K562 (cell line): ENCODE results near the gene SRSF5. TPM values are rescaled to one million over a fixed set of nuclear protein-coding genes. Genes with fewer than 3 reads are reported as not detected.

ENCODE experiments used
- BRD9 ChIP-seq: fragments of 450-650 bp; IDR thresholded peaks from 2 replicates; pipeline ENCODE4 v1.6.1; 2018; ENCODE audit warnings: low read depth; ENCODE audit not compliant: partially characterized antibody
- CREB1 ChIP-seq, 2 experiments: sonication (generic) in 1 of 2; formaldehyde crosslinking in 1 of 2; IDR thresholded peaks; 2 replicates each; pipeline versions ENCODE4 v1.6.1 to v1.8.0; 2012 to 2022; ENCODE audit warnings: inconsistent platforms in 1 of 2, mild to moderate bottlenecking in 1 of 2, missing genetic modification reagents in 1 of 2, moderate library complexity in 1 of 2
- FOXP4 ChIP-seq: sonication (generic); formaldehyde crosslinking; IDR thresholded peaks from 2 replicates; pipeline ENCODE4 v1.8.0; 2022; ENCODE audit warnings: mild to moderate bottlenecking, missing genetic modification reagents, borderline replicate concordance
- PHF21A ChIP-seq: fragments of 450-650 bp; IDR thresholded peaks from 2 replicates; pipeline ENCODE4 v1.6.1; 2017; ENCODE audit warnings: low read depth, borderline replicate concordance
- REST ChIP-seq, 2 experiments: fragments of 450-650 bp; formaldehyde crosslinking in 1 of 2; IDR thresholded peaks; 2 replicates each; pipeline versions ENCODE4 v1.4.0 to v1.6.1; 2014 to 2020; ENCODE audit warnings: mild to moderate bottlenecking in 2 of 2, borderline replicate concordance in 1 of 2, low read depth in 1 of 2
- ZNF175 ChIP-seq: fragments of 200-800 bp; sonication (Bioruptor generic); IDR thresholded peaks from 2 replicates; pipeline ENCODE4 v1.6.1; 2016; ENCODE audit warnings: low read depth, mild to moderate bottlenecking, missing genetic modification characterization, missing compliant biosample characterization
- ZNF280B ChIP-seq: fragments of 250-450 bp; sonication (Bioruptor Pico); IDR thresholded peaks from 2 replicates; pipeline ENCODE4 v1.5.1; 2021; ENCODE audit warnings: mild to moderate bottlenecking
- polyA plus RNA-seq, 8 experiments: library from polyadenylated mRNA; depleted of rRNA in 4 of 8; stranded (reverse) in 5 of 8; unstranded in 3 of 8; fragments of >200 nt; fragmentation: Nextera tagmentation in 2 of 8; fragmentation: Illumina TruSeq in 1 of 8; extraction: Ambion mirVana in 2 of 8; extraction: Trizol in 1 of 8; gene quantifications; 2 replicates each; pipeline versions ENCODE4 v1.2.1 to v1.2.3, GENCODE V29; 2011 to 2014; ENCODE audit warnings: inconsistent platforms in 1 of 8, missing spikeins in 1 of 8
- total RNA-seq, 7 experiments: library from RNA; depleted of rRNA in 6 of 7; stranded (reverse); fragments of >200 nt in 6 of 7; fragmentation: Illumina TruSeq in 2 of 7; extraction: Trizol in 2 of 7; gene quantifications; 2 replicates each; pipeline versions ENCODE4 v1.2.1 to v1.2.3, GENCODE V29; 2011 to 2021; ENCODE audit warnings: low replicate concordance in 1 of 7
- TF ChIP-seq, protein P1 (sequence below): sonication (generic); formaldehyde crosslinking; IDR thresholded peaks from 2 replicates; pipeline ENCODE4 v1.8.0; 2023; ENCODE audit warnings: mild to moderate bottlenecking, missing genetic modification reagents

Gene SRSF5
- total and polyA plus RNA-seq, 9 of the 15 experiments (the other 6 are each of a cell fraction or from before 2014, with no cell fraction given), result 108 to 460 (median 212) TPM

DNA sequence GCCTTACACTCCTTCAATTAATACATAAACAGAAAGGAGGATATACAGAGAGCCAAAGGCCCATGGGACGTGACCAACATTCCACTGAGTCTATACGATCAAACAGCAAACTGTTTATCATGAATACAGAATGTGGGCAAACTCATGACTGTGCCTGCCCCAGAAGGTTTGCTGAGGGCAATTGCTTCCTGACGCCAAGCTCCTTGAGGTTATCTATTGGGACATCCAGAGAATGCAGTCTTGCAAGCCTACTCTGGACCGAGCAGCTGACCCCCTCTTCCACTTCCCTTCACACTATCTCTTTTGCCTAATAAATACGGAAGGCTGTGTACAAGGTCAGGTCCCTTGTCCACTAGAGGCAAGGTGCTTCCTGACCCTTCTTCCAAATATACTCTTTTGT, 48.6 kb downstream of the SRSF5 start (continued):
- no peak for TF ChIP-seq REST (IDR thresholded peaks at IDR 0.05; ENCODE audit: borderline replicate concordance)
- no peak for TF ChIP-seq REST (CRISPR knock-in tag; IDR thresholded peaks at IDR 0.05; ENCODE audit: low read depth)
- no peak for TF ChIP-seq FOXP4
- TF ChIP-seq ZNF280B (CRISPR knock-in tag), result no peak
- no peak for TF ChIP-seq CREB1 (IDR thresholded peaks at IDR 0.05)
- no peak for TF ChIP-seq CREB1 (CRISPR knock-in tag; IDR thresholded peaks at IDR 0.05)
- no peak for TF ChIP-seq ZNF175 (CRISPR knock-in tag)
- no peak for TF ChIP-seq BRD9
- TF ChIP-seq, protein P1, sequence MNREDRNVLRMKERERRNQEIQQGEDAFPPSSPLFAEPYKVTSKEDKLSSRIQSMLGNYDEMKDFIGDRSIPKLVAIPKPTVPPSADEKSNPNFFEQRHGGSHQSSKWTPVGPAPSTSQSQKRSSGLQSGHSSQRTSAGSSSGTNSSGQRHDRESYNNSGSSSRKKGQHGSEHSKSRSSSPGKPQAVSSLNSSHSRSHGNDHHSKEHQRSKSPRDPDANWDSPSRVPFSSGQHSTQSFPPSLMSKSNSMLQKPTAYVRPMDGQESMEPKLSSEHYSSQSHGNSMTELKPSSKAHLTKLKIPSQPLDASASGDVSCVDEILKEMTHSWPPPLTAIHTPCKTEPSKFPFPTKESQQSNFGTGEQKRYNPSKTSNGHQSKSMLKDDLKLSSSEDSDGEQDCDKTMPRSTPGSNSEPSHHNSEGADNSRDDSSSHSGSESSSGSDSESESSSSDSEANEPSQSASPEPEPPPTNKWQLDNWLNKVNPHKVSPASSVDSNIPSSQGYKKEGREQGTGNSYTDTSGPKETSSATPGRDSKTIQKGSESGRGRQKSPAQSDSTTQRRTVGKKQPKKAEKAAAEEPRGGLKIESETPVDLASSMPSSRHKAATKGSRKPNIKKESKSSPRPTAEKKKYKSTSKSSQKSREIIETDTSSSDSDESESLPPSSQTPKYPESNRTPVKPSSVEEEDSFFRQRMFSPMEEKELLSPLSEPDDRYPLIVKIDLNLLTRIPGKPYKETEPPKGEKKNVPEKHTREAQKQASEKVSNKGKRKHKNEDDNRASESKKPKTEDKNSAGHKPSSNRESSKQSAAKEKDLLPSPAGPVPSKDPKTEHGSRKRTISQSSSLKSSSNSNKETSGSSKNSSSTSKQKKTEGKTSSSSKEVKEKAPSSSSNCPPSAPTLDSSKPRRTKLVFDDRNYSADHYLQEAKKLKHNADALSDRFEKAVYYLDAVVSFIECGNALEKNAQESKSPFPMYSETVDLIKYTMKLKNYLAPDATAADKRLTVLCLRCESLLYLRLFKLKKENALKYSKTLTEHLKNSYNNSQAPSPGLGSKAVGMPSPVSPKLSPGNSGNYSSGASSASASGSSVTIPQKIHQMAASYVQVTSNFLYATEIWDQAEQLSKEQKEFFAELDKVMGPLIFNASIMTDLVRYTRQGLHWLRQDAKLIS, result no peak
- no peak for TF ChIP-seq PHF21A
- TF ChIP-seq, all 486 proteins: peak for 0
